T-helper 1 cell treated with Interleukin-12 subunit alpha and Interleukin-12 subunit beta and Interleukin-4 antibody, amounts not matched to agents 30 ng/mL and 1 ng/mL, for 36 hours (primary cell): ENCODE data around the gene NIPA2. TPM values are rescaled to one million over a fixed set of nuclear protein-coding genes. Genes with fewer than 3 reads are reported as not detected.

ENCODE experiments used
- intact Hi-C: fragments of 100-400 bp; cut with micrococcal nuclease; formaldehyde crosslinking; loops from one replicate; pipeline ENCODE4 v1.15.1; 2024
- total RNA-seq: library from RNA; stranded (reverse); gene quantifications from 2 replicates; pipeline ENCODE4 v1.2.3, GENCODE V29; 2022

Gene NIPA2
- total RNA-seq, 1 donor from 2014 or later: 50.4 TPM

DNA sequence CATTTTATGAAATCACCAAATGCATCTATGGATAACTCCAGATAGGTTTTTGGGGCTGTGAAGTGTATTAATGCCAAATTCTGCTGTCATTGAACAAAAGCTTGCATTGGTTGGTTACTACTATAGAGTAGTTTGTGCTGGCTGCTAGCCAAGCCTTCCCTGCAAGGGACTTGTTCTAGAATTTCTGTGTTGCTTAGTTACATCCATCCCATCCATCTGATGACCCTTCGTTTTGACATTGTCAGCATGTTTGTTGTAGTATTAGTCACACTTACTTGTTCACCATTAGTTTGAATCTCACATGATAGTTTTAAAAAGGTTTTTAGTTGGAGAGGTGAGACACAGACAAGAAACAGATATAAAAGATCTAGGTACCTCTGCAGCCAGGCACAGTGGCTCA lies 7.0 kb upstream of the NIPA2 start:
- intact Hi-C loops: no loop called here

DNA sequence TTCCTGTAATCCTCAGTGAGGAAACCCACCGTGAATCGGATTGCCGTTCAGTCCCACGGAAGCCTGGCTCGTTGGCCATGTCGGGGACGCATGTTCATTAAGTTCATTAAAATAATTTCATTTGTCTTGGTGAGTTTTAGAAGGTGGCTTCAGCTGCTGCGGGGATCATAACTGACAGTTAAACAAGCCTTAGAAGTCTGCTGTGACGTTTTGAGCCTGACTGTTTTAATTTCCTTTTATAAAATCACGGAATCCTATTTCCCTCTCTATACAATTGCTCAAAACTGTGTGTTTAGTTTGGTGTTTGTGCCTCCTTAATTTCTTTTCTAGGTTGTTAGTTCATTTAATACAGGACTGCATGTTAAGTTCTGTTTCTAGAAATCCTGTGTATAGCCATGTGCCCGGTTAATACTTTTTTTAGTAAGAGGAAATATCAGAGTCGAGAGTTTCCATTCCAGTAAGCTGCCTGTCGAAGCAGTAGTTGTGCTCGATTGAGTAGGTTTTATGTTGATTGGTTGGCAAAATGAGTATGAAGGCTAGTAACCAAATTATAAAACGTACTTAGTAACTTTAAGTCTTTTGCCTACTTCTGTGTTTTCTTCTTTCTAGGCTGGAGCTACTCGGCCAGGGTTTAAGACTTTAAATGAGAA lies 705 bp downstream of the NIPA2 start:
- intact Hi-C loops: loop anchor here (1.0 to 2.0 kb wide), 2 partner anchors 53 to 200 kb away; partner anchors contain the start of genes NIPA1 and TUBGCP5

DNA sequence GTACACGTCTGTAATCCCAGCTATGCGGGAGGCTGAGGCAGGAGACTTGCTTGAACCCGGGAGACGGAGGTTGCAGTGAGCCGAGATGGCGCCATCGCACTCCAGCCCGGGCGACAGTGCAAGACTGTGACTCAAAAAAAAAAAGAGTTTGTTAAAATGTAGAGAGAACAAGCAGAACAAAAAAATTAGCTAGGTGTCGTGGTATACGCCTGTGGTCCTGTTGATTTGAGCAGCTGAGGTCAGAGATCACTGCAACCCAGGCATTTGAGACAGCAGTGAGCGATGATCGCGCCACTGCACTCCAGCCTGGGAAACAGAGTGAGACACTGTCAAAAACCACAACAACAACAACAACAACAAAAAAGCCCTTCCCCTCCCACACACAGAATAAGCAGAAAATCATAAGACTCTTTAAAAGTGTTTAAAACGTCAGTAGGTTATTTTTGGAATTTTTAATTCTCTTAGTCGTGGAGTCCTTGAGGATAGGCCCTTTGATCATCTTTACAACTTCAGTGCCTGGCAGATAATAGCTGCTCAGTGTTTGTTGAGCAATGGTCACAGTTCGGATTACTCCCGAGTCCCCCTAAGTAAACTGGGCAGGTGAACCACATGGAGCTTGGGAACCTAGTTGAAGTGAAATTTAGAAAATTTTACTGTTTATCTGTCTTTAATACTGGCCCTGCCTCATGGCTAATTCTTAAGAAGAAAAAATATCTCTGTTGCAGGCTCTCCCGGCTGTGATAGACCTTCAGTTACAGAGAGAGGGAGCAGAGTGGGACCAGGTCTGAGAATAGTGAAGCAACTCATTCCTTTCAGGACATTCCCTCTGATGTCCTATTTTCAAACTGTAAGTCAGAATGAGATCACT lies 6.2 kb downstream of the NIPA2 start:
- intact Hi-C loops: no loop called here

DNA sequence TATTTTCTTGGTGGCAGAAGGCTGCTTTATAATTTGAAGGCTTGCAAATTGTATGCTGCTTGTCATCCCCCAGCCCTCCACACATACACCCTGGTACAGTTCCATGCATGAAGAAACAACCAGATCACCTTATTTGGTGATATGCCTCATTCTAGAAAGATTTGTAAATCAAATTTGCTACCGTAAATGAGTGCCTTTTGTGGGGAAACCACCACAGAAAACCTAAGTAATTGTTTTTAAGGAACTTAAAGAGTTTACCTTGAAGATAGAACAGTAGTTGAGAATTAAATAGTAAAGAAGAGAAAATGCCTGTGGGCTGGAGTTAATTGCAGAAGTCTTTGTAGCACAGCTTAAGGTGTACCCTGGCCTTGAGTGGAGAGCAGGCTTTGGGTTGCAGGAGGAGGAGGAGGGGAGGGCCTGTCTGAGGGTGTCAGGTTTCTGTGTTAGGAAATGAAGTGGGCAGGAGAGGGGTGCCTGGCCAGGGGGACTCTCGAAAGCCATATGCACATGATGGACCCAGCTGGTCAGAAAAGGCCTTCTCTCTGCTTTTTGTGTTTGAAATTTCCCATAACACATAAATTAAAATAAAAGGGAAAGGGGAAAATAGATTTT lies 6.9 kb downstream of the NIPA2 start:
- intact Hi-C loops: no loop called here

DNA sequence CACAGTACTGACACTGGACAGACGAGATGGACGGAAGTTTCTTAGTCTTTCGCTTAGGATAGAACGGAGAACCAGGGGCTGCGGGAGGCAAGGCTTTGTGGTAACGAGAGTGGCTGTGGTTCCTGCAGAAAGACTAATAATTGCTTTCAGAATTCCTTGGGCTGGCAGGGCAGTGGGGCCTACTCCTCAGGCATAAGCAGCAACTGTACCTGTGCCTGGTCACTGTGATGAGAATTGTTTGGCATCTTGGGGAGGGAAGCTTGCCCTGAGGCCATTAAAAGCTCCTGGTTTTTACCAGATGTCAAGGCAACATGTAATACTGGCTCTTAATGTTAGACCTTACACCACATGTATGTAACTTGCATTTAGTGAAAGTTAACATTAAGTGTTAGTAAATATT lies 7.6 kb downstream of the NIPA2 start:
- intact Hi-C loops: no loop called here

DNA sequence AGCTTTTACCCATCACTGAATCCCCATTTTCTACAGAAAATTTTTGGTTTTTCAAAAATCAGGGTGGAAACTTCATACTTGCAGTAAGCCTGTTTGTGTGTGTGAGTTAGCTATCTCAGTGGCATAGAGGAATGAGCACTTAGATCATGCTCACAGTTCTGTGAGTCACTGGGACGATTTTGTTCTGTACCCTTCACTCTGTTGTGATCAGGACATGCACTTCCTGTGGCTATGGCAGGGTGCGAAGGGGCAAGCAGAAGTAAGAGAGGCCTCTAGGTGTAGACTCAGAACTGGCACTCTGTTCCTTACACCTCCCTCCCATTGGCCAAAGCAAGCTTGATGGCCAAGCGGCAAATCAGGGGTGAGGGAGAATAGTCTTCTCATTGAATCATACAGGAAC lies 11.6 kb downstream of the NIPA2 start:
- intact Hi-C loops: no loop called here

DNA sequence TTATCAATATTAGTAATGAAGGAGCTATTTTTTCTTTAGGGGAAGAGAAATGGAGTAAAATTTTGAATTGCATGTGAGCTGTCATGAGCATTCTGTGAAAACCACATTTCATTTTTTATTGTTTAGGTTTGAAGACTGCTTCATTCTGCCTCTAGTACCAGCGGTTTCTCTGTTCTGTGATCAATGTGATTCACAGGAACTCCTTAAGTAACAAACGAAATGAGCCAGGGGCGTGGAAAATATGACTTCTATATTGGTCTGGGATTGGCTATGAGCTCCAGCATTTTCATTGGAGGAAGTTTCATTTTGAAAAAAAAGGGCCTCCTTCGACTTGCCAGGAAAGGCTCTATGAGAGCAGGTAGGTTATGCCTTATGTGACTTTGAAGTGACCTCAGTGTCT lies 13.0 kb downstream of the NIPA2 start:
- intact Hi-C loops: no loop called here

DNA sequence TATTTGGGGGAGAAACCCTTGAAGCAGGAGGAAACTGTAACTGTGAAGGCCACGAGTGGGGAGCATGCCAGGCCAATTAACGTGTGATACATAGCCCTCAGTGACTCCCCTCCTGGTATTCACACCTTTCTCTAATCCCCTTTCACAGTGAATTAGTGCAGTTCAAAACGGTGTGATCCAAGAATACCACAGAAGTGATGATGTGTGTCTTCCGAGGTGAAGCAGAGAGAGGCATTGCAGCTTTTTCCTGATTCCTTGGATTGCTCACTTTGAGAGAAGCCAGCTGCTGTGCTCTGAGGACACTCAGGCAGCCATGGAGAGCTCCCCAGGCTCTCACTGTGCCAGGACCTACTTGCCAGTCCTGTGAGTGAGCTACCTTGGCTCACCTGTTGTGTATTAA lies 17.3 kb downstream of the NIPA2 start:
- intact Hi-C loops: no loop called here

DNA sequence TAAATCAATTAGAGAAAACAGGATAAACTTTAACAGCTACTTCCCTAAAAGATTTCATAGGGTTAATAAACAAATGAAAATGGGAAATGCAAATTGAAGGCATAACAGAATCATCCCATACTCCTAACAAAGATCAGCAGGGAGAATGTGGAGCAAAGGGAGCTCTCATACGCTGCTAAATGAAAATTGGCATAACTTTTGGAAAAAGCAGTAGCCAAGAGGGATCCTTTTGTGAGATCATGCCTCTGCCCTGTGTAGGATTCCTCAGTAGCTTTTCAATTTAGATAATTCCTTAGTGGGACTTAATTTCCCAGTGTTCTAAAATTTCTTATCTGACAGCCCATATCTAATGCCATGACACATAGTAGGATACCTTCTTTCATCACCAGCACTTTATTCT lies 18.2 kb downstream of the NIPA2 start:
- intact Hi-C loops: no loop called here

DNA sequence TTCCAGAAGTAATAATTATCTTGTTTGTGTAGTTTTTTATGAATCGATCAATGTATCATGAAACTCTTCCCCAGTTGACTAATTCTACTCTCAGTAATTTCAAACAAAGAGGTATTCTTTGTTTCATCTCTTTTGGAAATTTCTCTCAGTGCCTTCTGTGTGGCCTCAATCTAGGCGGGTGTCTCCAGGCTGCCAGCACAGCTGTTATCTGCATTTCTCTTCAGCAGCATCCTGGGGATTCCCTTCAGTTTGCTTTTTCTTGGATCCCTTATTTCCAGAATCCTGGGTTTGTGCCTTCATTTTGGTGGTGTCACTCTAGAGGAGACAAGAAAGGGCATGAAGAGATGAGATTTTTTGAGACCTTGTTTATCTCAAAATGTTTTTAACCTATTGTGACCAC lies 22.7 kb downstream of the NIPA2 start:
- intact Hi-C loops: loop anchor here (10.0 kb wide), 1 partner anchor 56 kb away; no protein-coding TSS in a partner anchor

DNA sequence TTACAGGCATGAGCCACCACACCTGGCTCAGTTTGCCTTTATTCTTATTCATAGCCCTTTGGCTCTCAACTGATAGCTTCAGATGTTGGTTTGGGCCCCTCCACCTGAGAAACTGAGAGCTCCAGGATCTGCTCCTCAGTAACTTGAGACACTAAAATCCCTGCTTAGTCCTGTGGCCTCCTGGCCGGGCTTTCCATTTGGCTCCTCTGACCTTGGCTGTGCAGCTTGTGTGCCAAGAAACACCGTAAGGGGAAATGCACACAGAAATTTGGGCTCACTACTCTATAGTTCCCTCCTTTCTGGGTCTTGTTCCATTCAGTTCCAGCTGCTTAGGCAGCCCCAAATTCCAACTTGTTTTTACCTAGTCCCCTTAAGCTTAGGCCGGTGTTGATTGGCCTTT lies 24.9 kb downstream of the NIPA2 start:
- intact Hi-C loops: loop anchor here (10.0 kb wide), 1 partner anchor 59 kb away; no protein-coding TSS in a partner anchor

DNA sequence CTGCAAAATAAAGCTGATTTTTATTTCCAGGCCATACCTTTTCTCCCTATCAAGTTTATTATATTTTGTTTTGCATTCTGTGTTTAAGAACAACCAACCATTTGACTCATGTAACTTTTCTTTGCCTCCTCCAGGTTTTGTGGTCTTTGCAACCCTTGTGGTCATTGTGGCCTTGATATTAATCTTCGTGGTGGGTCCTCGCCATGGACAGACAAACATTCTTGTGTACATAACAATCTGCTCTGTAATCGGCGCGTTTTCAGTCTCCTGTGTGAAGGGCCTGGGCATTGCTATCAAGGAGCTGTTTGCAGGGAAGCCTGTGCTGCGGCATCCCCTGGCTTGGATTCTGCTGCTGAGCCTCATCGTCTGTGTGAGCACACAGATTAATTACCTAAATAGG lies 27.6 kb downstream of the NIPA2 start:
- intact Hi-C loops: loop anchor here (10.0 kb wide), 1 partner anchor 61 kb away; no protein-coding TSS in a partner anchor

DNA sequence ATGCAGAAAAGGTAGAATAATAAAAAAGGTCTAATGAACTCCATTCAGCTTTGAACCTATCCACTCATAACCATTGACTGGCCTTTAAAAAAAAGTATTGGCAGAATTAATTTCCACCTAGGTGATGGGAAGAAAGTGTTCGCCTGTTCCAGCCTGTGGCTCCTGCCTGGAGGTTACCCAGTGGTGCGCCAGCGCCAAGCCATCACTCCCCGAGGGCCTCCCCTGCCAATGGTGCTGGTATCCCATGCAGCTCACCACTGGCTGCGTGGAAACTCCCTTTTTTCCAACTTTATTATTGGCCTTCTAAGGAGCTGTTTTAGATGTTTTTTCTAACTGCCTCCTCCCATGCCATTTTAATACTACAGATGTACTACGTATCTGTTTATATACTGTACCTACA lies 29.4 kb downstream of the NIPA2 start:
- intact Hi-C loops: loop anchor here (10.0 kb wide), 1 partner anchor 63 kb away; no protein-coding TSS in a partner anchor

DNA sequence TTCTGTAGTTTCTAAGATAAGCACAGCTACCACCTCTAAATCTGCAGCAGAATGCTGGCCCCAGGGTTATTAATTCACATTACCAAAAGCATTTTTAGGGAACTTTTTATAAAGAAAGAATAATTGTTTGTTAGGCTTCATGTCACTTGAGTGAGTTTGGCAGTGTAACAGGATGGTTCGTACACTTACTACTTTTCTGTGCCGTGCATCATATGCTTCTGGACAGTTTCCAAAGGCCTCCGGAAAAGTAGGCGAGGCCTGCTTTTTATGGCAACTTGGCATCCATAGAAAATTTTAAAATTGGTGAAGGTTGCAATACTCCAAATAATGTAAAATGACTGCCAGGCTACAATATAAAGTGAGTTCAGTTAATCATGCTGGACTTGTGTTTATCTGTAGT lies 30.0 kb downstream of the NIPA2 start:
- intact Hi-C loops: loop anchor here (10.0 kb wide), 1 partner anchor 64 kb away; no protein-coding TSS in a partner anchor

DNA sequence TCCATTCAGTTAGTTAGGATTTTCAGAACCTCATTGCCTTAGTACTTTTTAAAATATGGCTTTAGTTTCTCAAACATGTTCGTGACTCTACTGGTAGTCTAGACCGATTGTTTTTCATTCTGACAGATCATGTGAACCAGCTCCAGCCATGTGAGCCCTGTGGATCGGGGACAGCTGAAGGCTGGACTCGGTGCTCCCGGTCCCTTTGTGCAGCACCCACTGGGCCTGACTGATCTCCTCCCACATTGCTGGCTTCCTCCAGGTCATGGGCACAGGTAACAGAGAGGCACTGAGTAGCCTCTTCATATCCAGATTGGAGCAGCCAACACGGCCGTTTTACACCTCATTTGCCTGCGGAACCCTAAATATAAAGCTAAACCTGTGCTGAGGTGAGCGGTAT lies 30.5 kb downstream of the NIPA2 start:
- intact Hi-C loops: loop anchor here (10.0 kb wide), 1 partner anchor 64 kb away; no protein-coding TSS in a partner anchor

DNA sequence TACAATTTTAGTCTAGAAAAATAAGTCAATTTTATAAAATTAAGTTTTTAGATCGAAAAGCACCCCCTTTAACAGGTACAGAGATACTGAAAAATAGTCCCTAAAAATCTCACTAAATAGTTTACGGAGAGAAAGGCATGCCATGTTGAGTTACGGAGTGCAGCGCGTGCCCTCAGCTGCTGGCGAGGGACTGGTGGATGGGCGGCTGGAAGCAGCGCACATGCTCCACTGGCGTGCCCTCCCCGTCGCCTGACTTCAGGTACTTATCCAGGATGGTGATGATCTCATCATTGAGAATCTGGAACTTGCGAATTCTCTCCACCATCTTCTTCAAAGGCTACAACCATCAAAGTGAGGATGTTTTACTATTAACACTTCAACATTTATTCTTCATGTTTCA lies 31.4 kb downstream of the NIPA2 start:
- intact Hi-C loops: loop anchor here (10.0 kb wide), 1 partner anchor 65 kb away; no protein-coding TSS in a partner anchor

DNA sequence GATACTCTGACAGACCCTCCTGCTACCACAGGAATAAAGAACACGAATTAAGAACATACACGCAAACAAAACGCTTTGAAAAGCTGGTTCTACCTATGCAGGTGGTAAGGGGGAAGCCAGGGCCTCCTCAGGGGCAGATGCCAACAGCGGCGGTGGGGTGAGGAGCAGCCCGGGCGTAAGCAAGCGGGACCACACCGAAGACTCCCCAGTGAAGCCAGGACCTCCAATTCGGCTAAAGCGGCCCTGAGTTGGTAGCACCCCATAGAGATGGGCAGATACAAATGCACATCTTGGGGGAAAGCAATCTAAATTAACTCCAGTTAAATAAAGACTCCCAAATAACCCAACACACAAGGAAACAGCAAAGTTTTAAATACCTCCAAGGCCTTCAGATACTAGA lies 32.4 kb downstream of the NIPA2 start:
- intact Hi-C loops: no loop called here

DNA sequence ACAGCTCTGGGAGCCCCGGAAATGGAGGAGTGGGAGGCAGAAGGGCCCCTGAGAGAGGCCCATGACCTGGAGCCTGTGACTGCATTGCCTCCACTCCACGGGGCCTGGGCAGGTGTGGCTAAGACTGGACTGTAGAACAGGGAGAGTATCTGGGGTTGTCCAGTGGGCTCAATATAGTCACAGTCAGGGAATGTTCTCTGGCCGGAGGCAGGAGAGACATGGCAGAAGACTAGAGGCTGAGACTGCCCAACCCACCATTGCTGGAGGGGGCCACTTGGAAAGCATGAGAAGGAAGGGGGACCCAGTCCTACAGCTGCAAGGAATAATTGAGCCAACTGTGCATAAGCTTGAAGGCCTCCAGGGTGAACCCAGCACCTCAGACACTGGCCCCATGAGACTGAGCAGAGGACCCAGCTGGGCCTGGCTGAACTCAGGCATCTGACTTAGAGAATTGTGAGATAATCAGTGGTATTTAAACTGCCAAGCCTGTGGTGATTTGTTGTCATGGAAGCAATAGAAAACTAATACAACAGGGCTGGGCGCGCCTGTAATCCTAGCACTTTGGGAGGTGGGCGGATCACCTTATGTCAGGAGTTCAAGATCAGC lies 33.1 kb downstream of the NIPA2 start:
- intact Hi-C loops: no loop called here

DNA sequence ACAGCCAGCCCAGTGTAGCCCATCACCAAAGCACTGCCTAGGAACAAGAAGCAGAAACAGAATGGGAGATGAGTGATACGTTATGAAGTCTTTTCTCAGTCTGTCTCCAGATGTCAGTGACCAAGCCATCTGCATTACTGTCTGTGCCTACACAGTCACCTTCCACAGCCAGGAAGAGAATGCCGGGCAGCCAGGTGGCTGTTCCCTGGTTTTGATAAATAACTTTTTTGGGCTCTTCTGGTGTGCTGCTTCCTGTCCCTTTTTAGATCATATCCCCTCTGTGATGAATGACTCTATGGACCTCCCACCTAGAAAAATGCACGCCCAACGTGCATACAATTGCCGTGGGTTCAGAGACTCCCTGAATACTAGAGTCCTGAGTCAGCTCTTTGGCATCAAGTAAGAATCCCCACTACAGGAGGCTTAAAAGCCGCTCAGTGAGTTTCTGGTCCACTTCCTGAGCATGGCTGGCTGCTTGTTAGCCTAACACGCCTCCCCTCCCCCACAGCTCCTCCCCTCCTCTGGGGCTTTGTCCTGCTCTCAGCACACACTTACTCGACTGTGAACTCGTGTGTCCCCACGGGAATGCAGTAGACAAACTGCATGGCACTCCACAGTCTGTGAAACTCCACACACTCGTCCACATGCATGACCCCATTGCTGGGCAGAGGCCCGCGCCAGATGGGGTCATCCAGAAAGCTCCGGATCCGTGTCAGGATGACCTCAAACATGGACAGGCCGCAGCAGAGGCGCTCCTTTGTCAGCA lies 34.7 kb downstream of the NIPA2 start:
- intact Hi-C loops: no loop called here

DNA sequence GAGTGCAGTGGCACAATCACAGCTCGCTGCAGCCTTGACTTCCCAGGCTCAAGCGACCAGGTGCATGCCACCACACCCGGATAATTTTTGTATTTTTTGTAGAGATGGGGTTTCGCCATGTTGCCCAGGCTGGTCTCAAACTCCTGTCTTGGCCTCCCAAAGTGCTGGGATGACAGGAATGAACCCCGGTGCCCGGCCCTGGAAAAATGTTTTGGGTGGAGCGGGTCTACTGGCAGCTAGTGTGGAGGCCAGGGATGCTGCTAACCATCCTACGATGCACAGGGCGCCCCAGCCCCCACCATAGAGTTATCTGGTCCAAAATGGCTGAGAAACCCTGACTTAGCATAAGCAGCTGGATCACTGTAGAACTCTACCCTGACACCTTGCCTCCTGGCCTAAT lies 35.4 kb downstream of the NIPA2 start:
- intact Hi-C loops: no loop called here

DNA sequence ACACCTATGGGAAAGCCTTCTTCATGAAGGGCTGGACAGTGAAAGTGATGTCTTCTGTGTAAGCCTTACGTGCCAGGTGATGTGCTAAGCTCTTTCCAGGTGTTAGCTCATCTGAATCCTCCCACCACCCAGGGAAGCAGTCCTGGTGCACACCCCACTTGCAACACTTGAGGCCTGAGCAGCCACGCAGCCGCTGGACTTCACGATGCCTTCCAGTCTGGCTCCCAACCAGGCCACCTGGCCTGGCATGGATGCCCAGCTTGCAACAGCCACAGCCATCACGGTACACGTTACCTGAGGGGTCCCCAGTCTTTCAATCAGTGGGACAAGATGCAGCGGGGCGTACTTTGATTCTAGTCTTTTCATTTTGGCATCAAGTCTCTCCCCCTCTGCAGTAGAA lies 35.8 kb downstream of the NIPA2 start:
- intact Hi-C loops: no loop called here
